ENCODE measurements around the gene APC. TPM values are rescaled to one million over a fixed set of nuclear protein-coding genes. Genes with fewer than 3 reads are reported as not detected.
"Not testable (repeated sequence)": the region's sequence is repeated elsewhere in the genome, so short reads cannot be mapped to it uniquely, and the experiment has no call there.

APC gene
- total RNA-seq, 1 experiment from 2014 or later: 24.9 TPM

GRCh38 chr5:112713206-112713605, 24.5 kb upstream of the APC start:
- ChIA-PET POLR2A (no interaction called here), CTCF (no interaction called here)
- no peaks in the 10 kb centered on the region for H3K9me3 Mint-ChIP-seq (ENCODE audit: unreplicated experiment)
- no peak overlapping the region for H3K27ac Mint-ChIP-seq (ENCODE audit: low read depth, unreplicated experiment)
- TF ChIP-seq CTCF (IDR thresholded peaks at IDR 0.05; ENCODE audit: unreplicated experiment): no peak
- H3K27me3 Mint-ChIP-seq (ENCODE audit: insufficient read depth, unreplicated experiment): no peaks in the 10 kb centered on the region
- H3K4me1 Mint-ChIP-seq (ENCODE audit: insufficient read depth, unreplicated experiment): peaks cover 19% of the 10 kb centered on the region
- BruUV-seq (replicated peaks): no TSS peak
- intact Hi-C loops (cut with micrococcal nuclease): no loop called here
- H3K36me3 Mint-ChIP-seq (ENCODE audit: insufficient read depth, unreplicated experiment): no peaks in the 10 kb centered on the region
- no peak overlapping the region for H3K4me3 Mint-ChIP-seq (ENCODE audit: unreplicated experiment)
- DNase-seq (ENCODE audit: unreplicated experiment): no peak

- BruUV-seq (replicated peaks); POLR2A ChIA-PET; H3K4me3 Mint-ChIP-seq (ENCODE audit: unreplicated experiment); H3K9me3 Mint-ChIP-seq (ENCODE audit: unreplicated experiment); CTCF ChIA-PET; DNase-seq (ENCODE audit: unreplicated experiment); H3K4me1 Mint-ChIP-seq (ENCODE audit: insufficient read depth, unreplicated experiment); H3K36me3 Mint-ChIP-seq (ENCODE audit: insufficient read depth, unreplicated experiment); H3K27me3 Mint-ChIP-seq (ENCODE audit: insufficient read depth, unreplicated experiment); H3K27ac Mint-ChIP-seq (ENCODE audit: low read depth, unreplicated experiment); intact Hi-C loops (cut with micrococcal nuclease): not testable (repeated sequence)
Measured at GRCh38 chr5:112716895-112717294, 20.8 kb upstream of the APC start.

- no peak for TF ChIP-seq CTCF (IDR thresholded peaks at IDR 0.05; ENCODE audit: unreplicated experiment)
- no peak for DNase-seq (ENCODE audit: unreplicated experiment)
- H3K27ac Mint-ChIP-seq (ENCODE audit: low read depth, unreplicated experiment): no peak overlapping the region
- H3K4me1 Mint-ChIP-seq (ENCODE audit: insufficient read depth, unreplicated experiment): no peaks in the 10 kb centered on the region
- no peak overlapping the region for H3K4me3 Mint-ChIP-seq (ENCODE audit: unreplicated experiment)
- POLR2A ChIA-PET: interaction anchor here (1.4 to 1.8 kb wide), 2 partner anchors 10 to 21 kb away, joined by 3 to 4 read pairs; no protein-coding TSS in a partner anchor
- H3K9me3 Mint-ChIP-seq (ENCODE audit: unreplicated experiment): no peaks in the 10 kb centered on the region
- no TSS peak for BruUV-seq (replicated peaks)
- CTCF ChIA-PET: interaction anchor here (0.6 kb wide), 1 partner anchor 243 kb away, joined by 3 read pairs; no protein-coding TSS in a partner anchor
- no peaks in the 10 kb centered on the region for H3K27me3 Mint-ChIP-seq (ENCODE audit: insufficient read depth, unreplicated experiment)
- intact Hi-C loops (cut with micrococcal nuclease): no loop called here
- H3K36me3 Mint-ChIP-seq (ENCODE audit: insufficient read depth, unreplicated experiment): no peaks in the 10 kb centered on the region
Measured at GRCh38 chr5:112717506-112718082, 20.1 kb upstream of the APC start.

GRCh38 chr5:112718344-112718743, 19.3 kb upstream of the APC start:
- H3K9me3 Mint-ChIP-seq (ENCODE audit: unreplicated experiment): no peaks in the 10 kb centered on the region
- H3K27ac Mint-ChIP-seq (ENCODE audit: low read depth, unreplicated experiment): no peak overlapping the region
- ChIA-PET CTCF (interaction anchor here (0.6 to 0.8 kb wide), 3 partner anchors 17 to 243 kb away, joined by 3 read pairs; no protein-coding TSS in a partner anchor), POLR2A (interaction anchor here (1.4 to 1.8 kb wide), 2 partner anchors 11 to 20 kb away, joined by 3 to 4 read pairs; no protein-coding TSS in a partner anchor)
- DNase-seq (ENCODE audit: unreplicated experiment): no peak
- H3K27me3 Mint-ChIP-seq (ENCODE audit: insufficient read depth, unreplicated experiment): no peaks in the 10 kb centered on the region
- no peaks in the 10 kb centered on the region for H3K4me1 Mint-ChIP-seq (ENCODE audit: insufficient read depth, unreplicated experiment)
- intact Hi-C loops (cut with micrococcal nuclease): no loop called here
- BruUV-seq (replicated peaks): no TSS peak
- H3K36me3 Mint-ChIP-seq (ENCODE audit: insufficient read depth, unreplicated experiment): no peaks in the 10 kb centered on the region
- no peak overlapping the region for H3K4me3 Mint-ChIP-seq (ENCODE audit: unreplicated experiment)
- TF ChIP-seq CTCF (IDR thresholded peaks at IDR 0.05; ENCODE audit: unreplicated experiment): no peak
